Stomach (tissue), 4 donors: ENCODE data around the gene CEP350.

Experiments used
- POLR2A ChIP-seq, 4 donors: fragments of 450-650 bp; IDR thresholded peaks; one replicate each; pipeline ENCODE4 v1.6.1; 2016; ENCODE audit warnings: antibody characterized with exemption in 4 of 4, control low read depth in 2 of 4, mild to moderate bottlenecking in 1 of 4, moderate library complexity in 1 of 4
- POLR2AphosphoS5 ChIP-seq, 3 donors: sonication (generic); formaldehyde crosslinking; IDR thresholded peaks; one replicate each; pipeline ENCODE4 v1.6.1; 2016; ENCODE audit warnings: antibody characterized with exemption in 3 of 3
- TF ChIP-seq, protein P1 (sequence below), 7 experiments: fragments of 450-650 bp in 4 of 7; fragments of 200-600 bp in 3 of 7; sonication (generic) in 3 of 7; IDR thresholded peaks; one replicate each; pipeline ENCODE4 v1.5.1; 2016 to 2019; ENCODE audit warnings: antibody characterized with exemption in 7 of 7, control low read depth in 2 of 7, mild to moderate bottlenecking in 1 of 7

DNA sequence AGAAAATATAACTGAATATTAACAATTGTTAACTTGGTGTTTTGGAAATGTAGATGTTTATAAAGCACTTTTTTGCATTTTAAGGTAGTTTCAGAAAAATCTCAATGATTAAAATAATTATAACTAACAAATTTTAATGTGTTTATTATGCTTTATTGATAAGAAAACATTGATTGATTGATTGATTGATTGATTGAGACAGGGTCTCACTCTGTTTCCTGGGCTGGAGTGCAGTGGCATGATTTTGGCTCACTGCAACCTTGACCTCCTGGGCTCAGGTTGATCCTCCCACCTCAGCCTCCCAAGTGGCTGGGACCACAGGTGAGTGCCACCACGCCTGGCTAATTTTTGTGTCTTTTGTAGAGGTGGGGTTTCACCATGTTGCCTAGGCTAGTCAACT lies 106.4 kb downstream of the CEP350 start:
- TF ChIP-seq, protein P1, sequence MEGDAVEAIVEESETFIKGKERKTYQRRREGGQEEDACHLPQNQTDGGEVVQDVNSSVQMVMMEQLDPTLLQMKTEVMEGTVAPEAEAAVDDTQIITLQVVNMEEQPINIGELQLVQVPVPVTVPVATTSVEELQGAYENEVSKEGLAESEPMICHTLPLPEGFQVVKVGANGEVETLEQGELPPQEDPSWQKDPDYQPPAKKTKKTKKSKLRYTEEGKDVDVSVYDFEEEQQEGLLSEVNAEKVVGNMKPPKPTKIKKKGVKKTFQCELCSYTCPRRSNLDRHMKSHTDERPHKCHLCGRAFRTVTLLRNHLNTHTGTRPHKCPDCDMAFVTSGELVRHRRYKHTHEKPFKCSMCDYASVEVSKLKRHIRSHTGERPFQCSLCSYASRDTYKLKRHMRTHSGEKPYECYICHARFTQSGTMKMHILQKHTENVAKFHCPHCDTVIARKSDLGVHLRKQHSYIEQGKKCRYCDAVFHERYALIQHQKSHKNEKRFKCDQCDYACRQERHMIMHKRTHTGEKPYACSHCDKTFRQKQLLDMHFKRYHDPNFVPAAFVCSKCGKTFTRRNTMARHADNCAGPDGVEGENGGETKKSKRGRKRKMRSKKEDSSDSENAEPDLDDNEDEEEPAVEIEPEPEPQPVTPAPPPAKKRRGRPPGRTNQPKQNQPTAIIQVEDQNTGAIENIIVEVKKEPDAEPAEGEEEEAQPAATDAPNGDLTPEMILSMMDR (IDR thresholded peaks at IDR 0.05) = no peak
- TF ChIP-seq POLR2AphosphoS5 (IDR thresholded peaks at IDR 0.05) (no peak), POLR2A (IDR thresholded peaks at IDR 0.05) (no peak)
